ENCODE results near the gene RPL18A.

The RPL18A gene

GRCh38 chr19:17910791-17911360, 51.2 kb downstream of the RPL18A start:
- DNase-seq = no peak
